ENCODE results near the gene FBXO38. TPM values are rescaled to one million over a fixed set of nuclear protein-coding genes. Genes with fewer than 3 reads are reported as not detected.

The FBXO38 gene
- polyA plus RNA-seq, 10 donors: 19.7 to 32.4 (median 25.9) TPM

DNA sequence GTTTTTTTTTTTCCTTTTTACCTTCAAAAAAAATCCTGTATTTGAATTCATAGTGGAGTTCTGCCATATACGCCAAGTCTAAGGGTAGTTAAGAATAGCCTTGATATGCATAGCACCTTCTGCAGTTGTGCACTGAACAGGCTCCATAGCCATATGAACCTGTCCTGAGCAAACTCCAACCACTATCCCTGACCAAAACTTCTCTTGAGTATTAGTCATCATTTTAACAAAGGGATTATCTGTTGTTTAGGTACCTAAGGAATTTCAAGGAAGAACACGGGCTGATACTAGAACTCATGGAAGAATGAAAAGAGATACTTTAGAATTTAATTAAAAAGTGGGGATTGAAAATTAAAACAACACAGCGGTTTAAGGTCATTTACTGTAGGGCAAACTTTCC lies 1.9 kb upstream of the FBXO38 start:
- DNase-seq: no peak

- DNase-seq: no peak
Measured at GRCh38 chr5:148382961-148383360, 797 bp upstream of the FBXO38 start.

- DNase-seq: no peak
Measured at GRCh38 chr5:148384380-148384737, 601 bp downstream of the FBXO38 start.

- no peak for DNase-seq
Measured at GRCh38 chr5:148385094-148385493, 1.3 kb downstream of the FBXO38 start.

DNA sequence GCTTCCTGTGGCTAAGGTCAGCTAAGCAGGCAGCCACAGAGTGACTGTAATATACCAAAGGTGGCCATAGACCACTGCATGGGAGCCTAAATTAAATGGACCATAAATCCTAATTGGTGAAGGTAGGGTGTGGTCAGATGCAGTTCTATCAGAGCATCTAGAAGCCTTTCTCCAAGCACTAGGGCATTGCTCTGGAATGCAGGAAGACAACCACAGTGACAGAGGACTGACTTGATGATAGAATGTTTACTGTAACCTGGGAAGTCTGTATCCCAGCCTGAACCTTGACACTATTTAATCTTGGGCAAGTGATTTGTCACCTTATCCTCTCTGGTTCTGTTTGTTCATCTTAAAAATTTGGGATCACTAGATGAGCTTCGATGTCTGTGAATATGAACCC lies 2.3 kb downstream of the FBXO38 start:
- no peak for DNase-seq

DNA sequence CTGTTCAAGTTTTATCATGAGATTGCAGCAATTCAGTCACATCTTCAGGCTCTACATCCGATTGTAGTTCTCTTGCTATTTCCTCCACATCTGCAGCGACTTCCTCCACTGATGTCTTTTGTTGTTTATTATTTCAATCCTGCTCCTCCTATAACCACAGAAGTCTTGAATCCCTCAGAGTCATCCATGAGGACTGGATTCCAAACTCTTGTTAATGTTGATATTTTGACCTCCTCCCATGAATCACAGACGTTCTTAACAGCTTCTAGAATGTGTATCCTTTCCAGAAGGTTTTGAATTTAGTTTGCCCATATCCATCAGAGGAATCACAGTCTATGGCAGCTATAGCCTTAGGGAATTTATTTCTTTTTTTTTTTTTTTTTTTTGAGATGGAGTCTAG lies 3.6 kb downstream of the FBXO38 start:
- peak in 1 of 3 donors; percentile 23 for DNase-seq

DNA sequence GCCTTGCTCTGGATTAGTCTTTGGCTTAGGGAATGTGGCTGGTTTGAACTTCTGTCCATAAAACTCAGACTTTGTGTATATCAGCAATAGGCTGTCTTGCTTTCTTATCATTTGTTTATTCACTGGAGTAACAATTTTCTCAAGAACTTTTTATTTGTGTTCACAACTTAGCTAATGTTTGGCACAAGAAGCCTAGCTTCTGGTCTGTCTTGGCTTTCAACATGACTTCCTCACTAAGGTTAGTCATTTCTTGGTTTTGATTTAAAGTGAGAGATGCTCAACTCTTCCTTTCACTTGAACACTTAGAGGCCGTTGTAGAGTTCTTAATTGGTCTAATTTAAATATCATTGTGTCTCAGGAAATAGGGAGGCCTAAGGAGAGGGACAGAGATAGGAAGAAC lies 4.9 kb downstream of the FBXO38 start:
- no peak for DNase-seq

GRCh38 chr5:148390914-148391313 lies 7.2 kb downstream of the FBXO38 start:
- no peak for DNase-seq

DNA sequence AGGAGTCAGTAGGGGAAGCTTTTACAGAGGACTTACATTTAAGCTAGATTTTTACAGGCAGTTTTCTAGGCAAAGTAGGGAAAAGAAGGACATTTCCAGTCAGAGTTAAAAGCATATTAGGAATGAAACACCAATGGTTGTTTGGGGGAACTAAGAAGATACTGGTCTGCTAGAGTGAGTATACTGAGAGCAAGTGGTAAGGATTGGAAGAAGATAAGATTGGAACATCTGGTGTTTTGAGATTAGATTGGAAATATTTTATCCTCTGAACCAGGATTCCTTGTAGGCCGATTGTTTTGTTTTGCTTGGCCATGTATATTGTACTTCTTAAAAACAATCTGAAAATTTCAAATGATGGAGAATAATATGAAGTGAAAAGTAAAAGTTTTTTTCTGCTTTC lies 7.7 kb downstream of the FBXO38 start:
- DNase-seq: no peak

DNA sequence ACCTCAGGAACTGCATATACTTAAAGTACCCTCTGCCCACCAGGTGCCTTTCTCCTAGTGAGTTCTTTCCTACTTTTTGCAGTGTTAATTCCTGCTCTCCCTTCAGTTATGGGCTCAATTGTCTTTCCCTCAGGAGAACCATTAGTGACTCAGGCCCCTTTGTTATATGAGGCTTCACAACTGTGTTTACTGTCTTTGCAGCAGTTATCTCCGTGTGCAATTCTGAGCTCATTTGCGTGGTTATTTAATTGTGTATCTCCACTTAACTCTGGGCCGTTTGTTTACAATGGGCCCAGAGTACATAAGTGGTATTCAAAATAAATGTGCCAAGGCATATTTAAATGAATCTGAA lies 9.6 kb downstream of the FBXO38 start:
- no peak for DNase-seq

DNA sequence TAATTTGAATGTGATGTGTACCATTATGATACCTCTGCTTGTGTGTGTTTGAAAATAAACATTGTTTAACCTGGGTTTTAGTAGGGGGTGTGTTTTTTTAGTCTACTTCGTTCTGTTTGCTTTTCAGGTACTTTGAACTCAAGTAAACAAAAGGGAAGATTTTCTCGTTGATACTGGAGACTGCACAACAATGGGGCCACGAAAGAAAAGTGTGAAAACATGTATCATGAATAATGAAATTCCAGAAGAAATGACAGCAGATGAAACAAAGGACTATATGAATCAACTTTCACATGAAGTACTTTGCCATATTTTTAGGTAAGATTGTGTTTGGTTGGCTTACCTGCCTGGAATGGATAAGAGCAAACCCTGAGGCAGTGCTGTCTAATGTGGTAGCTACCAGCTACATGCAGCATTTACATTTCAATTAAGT lies 10.8 kb downstream of the FBXO38 start:
- DNase-seq: no peak

GRCh38 chr5:148395031-148395430 lies 11.3 kb downstream of the FBXO38 start:
- DNase-seq: no peak

DNA sequence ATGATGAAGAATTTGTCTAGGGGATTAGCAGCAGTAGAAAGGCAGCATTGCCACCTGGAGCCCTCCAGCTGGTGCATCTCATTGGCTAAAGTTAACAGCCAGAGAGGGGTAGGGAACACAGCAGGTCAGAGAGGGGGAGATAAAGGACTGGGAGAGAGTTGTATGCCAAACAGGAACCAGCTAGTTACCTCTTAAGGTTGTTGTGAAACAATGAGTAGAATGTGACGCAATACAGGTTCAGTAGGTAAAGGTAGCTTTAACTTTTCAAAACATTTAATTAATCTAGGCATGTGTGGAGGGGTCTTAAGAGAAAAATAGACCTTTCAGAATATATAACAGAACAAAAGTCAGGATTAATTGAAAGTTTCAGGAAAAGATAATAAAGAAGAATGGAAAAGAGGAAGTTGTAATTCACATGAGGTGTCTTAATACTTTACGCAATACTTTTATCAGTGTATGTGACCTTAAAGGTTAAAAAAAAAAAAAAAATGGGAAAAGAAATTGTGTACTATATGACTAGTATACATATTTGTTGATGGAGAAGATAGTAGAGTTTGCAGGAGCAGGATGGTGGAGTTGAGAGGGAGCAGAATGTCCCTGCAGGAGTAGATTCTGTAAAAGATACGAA lies 14.3 kb downstream of the FBXO38 start:
- no peak for DNase-seq

GRCh38 chr5:148398698-148399121 lies 15.0 kb downstream of the FBXO38 start:
- no peak for DNase-seq

DNA sequence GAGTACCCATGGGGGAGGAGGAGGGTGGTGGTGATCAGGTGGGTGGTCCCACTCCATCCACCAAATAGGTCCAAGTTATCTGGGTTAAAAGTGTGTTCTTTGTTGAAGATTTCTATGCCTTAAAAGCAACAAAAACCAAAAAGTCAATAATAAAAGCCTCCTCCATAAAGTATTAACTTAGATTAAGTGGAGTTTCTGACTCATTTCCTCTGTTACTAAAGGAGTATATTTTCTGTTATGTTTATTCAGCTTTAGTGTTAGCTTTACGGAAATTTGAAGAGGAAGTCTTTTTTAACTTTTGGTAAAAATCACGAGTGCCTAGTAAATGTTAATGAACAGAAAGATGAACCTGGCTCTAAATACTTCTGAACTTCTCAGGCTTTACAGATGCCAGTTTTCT lies 17.8 kb downstream of the FBXO38 start:
- no peak for DNase-seq

DNA sequence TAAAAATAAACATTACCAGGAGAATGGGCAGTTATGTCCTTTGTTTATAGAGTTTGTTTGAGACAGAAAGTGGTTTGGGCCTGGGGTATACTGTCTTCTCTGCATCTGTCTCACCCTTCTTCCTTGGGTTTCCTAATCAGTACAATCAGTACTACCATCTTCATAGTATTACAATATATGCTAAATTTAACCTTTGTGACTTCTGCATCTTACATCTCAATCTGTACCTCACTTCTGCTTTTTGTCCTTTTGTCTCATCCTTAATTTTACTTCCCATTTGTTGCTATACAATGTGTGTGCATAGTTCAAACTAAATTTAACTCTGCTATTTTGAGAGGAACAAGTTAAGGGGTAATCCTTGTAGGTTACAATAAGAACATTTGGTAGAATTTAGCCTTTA lies 19.6 kb downstream of the FBXO38 start:
- DNase-seq: no peak

GRCh38 chr5:148406406-148406805 lies 22.6 kb downstream of the FBXO38 start:
- DNase-seq: no peak

- DNase-seq: no peak
Measured at GRCh38 chr5:148408092-148408491, 24.3 kb downstream of the FBXO38 start.

- no peak for DNase-seq
Measured at GRCh38 chr5:148412124-148412523, 28.4 kb downstream of the FBXO38 start.

GRCh38 chr5:148414833-148415232 lies 31.1 kb downstream of the FBXO38 start:
- no peak for DNase-seq

GRCh38 chr5:148416416-148416815 lies 32.7 kb downstream of the FBXO38 start:
- DNase-seq: no peak

- DNase-seq: no peak
Measured at GRCh38 chr5:148416921-148417320, 33.2 kb downstream of the FBXO38 start.

GRCh38 chr5:148418511-148418910 lies 34.8 kb downstream of the FBXO38 start:
- DNase-seq: no peak

- no peak for DNase-seq
Measured at GRCh38 chr5:148421661-148422060, 37.9 kb downstream of the FBXO38 start.

DNA sequence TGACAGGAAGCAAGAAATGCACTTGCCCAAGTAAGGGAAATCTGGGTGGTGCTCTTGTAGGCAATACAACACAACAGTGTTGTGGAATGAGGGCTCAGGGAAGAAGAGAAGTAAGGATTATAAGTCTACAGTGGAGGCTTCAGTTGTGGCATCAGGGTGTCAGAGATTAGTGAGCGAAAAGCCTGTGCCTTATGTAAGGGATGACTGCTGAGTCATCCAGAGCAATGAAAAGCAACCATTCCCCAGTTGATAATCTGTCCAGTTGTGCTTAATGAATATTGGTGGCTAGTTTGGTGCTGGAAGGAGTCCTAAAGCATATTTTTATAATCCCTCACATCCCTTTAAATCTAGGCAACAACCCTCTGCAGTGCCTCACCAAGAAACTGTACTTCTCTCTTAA lies 42.0 kb downstream of the FBXO38 start:
- no peak for DNase-seq
